HS-5 (cell line): Measurements from ENCODE around the gene ACTA2.

Experiments used
- DNase-seq: peaks from one replicate; pipeline ENCODE4 v3.0.0-alpha.2; 2012; ENCODE audit warnings: low read depth

ACTA2 gene

GRCh38 chr10:88892222-88892967 is 60.2 kb downstream of the ACTA2 start:
- no peak for DNase-seq

GRCh38 chr10:88890681-88891381 is 61.7 kb downstream of the ACTA2 start:
- DNase-seq, result no peak

- DNase-seq, result no peak
These were observed 62.8 kb downstream of the ACTA2 start for GRCh38 chr10:88889559-88890337.

- no peak for DNase-seq
These were observed 63.6 kb downstream of the ACTA2 start for GRCh38 chr10:88888810-88889445.

GRCh38 chr10:88886557-88886956 is 66.0 kb downstream of the ACTA2 start:
- DNase-seq, result no peak
